Measurements from ENCODE around the gene ADSL.
"Not testable (repeated sequence)": the region's sequence is repeated elsewhere in the genome, so short reads cannot be mapped to it uniquely, and the experiment has no call there.

The ADSL gene

DNA sequence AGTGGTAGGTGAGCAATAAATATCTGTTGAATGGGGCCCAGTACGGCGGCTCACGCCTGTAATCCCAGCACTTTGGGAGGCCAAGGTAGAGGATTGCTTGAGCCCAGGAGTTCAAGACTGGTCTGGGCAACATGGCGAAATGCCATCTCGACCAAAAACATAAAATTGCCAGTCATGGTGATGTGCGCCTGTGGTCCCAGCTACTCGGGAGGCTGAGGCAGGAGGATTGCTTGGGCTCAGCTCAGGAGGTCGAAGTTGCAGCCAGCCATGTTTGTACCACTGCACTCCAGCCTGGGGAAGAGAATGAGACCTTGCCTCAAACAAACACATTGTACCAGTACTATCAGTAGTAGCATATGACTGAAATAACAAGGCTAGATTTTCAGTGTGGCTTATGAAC is 28.3 kb downstream of the ADSL start:
- no peak for DNase-seq

DNA sequence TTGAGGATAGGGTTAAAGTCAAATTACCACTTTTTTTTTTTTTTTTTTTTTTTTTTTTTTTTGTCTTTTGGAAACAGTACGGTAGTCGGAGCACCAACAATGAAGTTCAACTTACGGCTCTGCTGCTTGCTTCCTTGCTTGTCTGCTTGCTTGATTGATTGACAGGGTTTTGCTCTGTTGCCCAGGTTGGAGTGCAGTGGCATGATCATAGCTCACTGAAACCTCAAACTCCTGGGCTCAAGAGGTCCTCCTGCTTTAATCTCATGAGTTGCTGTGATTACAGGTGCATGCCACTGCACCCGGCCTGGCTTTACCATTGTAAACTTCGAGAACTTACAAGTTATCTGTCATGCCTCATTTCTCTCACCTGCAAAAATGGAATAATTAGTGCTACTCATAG is 29.8 kb downstream of the ADSL start:
- DNase-seq: no peak

DNA sequence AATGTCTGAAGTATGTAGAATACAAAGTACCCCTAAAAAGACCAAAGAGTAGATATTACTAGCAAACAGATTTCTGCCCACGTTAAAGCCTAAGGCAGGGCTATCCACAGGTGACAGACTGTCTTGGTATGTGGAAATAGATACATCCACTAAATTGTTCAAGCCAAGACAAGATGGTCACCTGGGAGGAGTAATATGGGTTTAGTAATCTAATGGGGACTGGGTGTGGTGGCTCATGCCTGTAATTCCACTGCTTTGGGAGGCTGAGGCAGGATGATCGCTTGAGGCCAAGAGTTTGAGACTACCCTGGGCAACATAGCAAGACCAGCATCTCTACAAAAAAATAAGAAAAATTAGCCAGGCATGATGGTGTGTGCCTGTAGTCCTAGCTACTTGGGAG is 31.6 kb downstream of the ADSL start:
- DNase-seq: no peak

DNA sequence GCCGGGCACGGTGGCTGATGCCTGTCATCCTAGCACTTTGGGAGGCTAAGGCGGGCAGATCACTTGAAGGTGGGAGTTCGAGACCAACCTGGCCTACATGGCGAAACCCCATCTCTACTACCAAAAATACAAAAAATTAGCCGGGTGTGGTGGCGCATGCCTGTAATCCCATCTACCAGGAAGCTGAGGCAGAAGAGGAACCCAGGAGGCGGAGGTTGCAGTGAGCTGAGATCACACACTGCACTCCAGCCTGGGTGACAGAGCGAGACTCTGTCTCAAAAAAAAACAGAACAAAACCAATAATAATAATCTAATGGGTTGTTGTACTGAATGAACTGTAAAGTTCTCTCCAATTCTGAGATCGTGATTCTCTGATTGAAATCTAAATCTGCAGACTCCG is 32.1 kb downstream of the ADSL start:
- not testable (repeated sequence) for DNase-seq

DNA sequence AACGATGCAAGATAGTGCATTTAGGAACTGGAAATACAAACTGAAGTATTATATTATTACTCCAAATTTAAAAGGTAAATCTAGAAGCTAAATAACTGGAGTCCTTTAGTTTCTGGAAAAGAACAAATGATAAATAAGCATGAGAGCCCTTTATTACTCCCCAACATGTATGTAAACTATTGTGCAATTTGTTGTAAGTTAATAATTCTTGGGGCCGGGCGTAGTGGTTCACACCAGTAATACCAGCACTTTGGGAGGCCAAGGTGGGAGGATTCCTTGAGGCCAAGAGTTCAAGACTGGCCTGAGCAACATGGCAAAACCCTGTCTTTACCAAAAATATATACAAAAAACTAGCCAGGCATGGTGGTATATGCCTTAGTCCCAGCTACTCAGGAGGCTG is 35.2 kb downstream of the ADSL start:
- no peak for DNase-seq

DNA sequence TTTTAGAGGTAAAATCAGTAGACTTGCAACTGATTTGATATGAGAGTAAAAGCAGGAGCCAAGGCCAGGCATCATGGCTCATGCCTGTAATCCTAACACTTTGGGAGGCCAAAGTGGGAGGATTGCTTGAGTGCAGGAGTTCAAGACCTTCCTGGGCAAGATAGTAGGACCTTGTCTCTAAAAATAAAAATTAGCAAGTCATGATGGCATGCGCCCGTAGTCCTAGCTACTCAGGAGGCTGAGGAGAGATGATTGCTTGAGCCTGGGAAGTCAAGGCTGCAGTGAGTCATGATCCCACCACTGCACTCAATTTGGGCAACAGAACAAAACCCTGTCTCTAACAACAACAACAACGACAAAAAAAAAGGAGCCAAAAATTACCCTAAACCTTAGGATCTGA is 37.6 kb downstream of the ADSL start:
- DNase-seq: no peak

DNA sequence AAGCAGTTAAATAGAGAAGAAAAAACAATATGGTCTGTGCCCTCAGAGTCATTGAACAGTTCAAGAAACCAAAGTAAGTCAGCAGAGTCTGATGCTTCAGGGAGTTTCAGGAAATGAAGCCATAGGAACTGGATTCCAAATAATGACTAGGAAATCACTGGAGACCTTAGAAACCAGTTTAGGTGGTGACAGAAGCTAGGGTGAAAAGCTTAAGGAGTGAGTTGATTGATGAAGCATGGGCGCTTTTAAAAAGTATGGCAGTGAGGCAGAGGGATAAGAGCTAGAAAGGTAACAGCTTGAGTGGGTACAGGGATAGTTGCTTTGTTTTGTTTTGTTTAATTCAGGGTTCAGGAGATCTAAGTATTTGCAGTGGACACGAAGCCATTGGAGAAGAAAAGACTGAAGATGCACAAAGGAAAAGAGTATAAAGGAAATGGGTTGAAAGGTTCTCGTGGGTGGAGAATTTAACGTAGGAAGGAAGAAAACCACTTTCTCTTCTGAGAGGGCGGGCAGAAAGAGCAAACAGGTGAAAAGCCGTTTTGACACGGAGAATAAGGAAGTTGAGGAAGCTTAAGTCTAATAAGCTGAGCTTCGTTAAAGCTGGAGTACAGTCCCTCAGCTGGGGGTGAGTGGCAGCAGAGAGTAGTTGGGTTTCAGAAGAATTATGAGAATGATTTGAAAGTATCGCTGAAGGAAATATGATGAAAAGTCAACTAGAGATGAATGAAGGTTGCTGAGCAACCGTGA is 38.9 kb downstream of the ADSL start:
- no peak for DNase-seq

DNA sequence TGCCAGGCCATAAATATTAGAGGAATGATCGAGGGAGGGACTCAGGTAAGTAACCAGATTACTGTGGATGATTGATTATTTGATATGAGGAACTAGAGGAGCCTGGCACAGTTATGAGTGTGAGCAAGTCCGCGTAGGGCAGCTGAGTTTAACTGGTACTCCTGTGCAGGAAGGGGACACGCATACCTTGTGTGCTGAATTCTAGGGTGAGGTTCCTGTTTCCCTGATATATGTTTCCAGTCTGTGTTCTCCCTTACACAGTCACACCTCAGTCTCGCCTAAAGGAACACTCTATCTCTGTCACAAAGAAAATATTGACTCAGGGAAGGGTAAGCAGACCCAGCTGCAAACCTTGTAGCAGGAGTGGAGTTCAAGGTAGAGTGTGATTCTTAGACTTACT is 41.4 kb downstream of the ADSL start:
- peak; percentile 22 for DNase-seq

DNA sequence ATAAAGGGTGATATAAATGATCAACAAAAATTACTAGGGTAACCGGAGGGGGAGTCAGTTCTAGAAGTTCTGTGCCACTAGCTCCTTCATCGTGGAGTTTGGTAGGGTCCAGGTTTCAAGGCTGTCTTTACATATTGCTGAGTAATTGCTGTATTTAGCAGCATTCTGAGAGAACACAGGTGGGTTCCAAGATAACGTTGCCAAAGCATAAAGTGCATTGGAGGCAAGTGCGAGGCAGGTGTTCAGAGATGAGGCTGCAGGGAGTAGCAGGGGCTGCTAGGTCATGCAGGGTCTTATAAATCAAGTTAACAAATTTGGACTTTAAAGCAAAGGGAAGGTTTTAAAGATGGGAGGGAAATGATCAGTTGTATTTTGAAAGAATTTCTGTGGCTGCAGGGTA is 41.9 kb downstream of the ADSL start:
- DNase-seq: no peak

DNA sequence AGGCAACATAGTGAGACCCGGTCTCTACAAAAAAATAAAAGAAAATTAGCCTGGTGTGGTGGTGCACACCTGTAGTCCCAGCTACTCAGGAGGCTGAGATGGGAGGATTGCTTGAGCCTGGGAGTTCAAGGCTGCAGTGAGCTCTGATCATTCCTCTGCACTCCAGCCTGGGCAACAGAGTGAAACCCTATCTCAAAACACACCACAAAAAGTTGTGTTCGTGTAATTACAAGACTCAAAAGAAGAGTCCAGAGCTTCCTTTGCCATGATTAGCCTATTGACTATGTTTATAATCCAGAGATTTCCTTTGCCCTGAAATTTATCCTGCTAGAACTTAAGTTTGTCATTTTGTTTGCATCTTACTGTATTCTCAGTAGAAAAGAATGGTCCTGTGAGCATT is 45.1 kb downstream of the ADSL start:
- no peak for DNase-seq

DNA sequence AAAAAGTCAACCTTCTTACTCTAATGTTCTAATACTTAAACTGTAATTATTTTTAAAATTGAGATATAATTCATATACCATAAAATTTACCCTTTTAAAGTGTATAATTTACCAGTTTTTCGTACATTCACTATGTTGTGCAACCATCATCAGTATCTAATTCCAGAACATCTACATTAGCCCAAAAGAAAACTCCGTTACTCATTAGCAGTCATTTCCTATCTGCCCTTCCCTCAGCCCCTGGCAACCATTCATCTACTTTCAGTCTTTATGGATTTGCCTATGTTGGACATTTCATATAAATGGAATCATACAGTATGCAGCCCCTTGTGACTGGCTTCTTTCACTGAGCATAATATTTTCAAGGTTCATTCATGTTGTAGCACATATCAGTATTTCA is 46.3 kb downstream of the ADSL start:
- no peak for DNase-seq

DNA sequence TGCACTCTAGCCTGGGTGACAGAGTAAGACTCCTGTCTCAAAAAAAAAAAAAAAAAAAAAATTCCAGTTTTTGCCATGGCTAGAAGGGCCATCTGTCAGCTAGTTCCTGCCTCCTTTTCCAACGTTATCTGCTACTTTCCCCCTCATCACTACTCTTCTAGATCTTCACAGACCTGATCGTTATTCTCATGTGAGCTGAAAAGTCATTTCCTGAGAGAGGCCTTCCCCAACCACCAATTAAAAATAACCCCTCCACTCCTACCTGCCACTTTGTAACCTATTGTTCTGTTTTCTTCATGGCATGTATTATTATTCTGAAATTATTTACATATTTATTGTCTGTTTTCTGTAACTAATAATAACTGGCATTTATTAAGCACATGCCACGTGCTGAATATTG is 48.3 kb downstream of the ADSL start:
- DNase-seq: no peak

DNA sequence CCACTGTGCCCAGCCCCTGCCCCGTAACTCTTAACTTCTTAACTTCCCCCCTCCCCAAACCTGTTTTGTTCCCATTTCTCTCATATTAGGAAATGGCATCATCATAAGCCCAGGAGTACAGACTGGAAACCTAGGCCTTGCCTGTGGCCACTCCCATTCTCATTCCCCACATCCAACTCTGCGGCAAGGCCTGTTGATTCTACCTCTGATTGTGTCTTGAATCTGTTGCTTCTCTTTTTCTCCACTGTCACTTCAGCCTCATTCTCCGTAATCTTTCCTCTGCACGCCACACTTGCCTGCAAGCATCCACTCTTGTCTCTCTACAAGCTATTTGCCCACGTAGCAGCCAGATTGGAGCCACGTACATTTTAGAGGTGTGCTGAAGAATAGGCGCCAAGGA is 49.3 kb downstream of the ADSL start:
- DNase-seq: no peak

DNA sequence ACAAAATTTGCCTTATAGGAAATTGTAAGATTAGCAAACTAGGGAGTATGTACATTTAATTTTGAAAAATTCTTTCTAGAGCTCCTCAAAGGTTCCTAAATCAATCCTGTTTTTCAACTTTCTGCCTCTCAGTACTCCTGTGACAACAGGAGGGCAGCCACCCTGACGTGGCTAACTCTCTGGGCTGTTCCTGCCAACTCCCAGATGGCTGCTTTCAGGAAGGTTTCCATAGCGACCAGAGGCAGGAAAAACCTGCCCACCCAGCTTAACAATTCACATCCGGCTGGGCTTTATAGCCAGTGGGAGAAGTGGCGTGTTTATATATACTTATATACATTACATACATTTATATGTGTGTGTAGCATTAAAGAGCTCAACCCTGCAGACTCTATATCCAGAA is 50.6 kb downstream of the ADSL start:
- DNase-seq: peak; percentile 68

DNA sequence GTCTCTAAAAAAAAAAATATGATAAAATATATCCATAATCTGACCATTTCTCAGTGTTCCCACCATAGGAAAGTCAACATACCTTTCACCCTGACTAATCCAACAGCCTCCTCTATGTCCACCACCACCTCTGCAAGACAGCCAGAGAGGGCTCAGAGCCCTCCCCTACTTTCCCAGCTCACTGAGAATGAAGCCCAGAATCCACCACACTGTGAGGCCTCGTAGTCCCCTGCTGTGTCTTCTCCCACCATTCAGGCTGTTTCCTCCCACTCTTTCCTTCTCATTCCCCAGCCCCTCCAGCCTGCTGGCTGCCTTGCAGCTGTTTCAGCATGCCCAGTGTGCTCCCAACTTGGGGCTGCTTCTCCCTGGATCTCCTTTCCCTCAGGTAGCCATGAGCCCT is 51.1 kb downstream of the ADSL start:
- no peak for DNase-seq

DNA sequence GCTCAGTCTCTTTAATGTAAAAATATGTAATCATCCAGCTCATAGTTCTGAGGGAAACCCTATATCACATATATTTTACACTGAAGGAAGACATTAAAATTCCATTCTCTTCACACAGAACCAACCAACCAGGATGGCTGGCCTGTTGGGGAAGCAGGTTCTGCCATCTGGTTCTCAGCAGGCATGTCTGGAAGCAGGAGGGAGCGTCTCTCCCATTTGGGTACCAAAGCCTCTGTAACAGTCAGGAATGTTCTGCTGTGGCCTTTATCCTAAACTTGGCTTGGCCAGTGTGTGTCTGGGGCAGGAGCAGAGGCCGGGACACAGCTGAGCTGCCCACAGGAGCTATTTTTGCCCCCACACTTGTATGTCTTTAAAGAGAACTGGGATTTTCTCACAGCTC is 53.3 kb downstream of the ADSL start:
- DNase-seq: no peak

DNA sequence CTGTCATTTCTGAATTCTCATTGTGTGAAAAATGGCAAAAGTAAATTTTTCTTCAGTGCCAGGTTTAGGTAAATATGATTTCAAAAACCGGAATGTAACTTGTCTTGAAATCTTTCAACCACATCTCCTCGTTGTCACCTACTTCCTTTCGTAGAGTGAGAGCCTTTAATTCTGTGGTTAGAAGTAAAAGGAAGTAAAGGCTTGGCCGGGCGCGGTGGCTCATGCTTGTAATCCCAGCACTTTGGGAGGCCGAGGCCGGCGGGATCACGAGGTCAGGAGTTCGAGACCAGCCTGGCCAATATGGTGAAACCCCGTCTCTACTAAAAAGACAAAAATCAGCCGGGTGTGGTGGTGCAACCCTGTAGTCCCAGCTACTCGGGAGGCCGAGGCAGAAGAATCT is 53.9 kb downstream of the ADSL start:
- no peak for DNase-seq

DNA sequence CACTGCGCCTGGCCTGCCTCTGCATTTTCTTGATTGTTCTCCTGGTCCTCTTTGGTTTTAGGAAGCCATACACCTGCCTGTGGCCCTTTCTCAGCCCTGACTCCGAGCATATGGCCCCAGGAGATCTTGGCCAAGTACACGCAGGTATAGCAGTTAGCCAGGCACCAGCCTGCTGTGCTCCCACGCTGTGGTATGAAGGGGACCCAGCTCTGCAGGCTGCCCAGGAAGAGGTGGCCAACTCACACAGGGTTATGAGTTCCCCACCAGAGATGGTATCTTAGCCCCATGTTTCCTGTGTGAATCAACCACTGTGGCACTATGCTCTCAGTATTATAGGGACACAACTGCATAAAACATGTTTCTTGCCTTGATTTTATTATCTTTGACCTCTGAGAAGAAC is 55.2 kb downstream of the ADSL start:
- DNase-seq: no peak

DNA sequence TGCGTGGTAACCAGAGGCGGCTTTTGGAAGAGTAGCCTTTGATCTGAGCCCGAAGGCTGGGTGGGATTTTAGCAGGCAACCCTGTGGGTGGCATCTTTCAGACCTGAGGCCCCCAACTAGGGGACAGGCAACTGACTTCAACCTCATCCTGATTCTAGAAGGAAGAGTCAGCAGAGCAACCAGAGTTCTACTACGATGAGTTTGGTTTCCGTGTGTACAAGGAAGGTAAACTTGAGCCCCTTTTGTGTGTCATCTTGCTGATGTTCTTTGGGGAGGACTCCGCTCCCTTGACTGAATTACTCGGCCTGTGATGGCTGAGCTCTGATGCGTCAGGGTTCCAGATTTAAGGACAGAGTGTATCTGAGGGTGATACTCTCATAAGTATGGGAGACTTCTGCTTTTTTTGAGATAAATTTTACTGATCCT is 55.7 kb downstream of the ADSL start:
- no peak for DNase-seq

DNA sequence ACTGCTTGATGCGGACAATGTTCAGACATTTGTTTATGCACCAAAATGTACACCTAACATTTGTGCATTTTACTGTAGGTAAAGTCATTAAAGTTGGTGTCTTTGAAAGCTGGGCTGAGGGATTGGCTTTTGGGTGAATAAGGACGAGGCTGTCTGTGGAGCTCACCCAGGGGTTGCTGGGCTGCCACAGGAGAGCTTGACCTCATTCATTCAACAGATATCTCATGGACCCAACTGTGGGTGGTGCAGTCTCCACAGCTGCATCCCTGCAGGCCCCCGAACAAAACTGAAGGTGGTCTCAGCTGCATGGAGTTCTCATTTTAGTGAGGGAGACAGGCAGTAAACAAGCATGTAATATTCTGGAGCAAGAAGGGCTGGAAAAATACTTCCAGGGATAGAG is 56.8 kb downstream of the ADSL start:
- DNase-seq: no peak

DNA sequence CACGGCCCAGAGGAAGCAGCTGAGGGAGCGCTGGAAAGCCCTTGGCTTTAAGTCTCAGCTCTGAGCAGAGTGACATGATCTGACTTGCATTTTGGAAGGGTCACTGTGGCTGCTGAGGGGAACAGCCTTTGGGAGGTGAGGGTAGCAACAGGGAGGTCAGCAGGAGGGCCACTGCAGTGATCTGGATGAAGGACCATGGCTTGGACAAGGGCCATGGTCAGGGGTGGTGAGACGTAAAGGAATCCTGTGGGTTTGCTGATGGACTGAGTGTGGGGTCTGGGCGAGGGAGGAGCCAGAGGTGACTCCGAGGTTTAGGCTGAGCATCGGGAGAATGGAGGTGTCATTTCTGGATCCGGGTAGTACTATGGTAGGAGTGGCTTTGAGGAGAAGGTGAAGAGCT is 57.4 kb downstream of the ADSL start:
- DNase-seq: no peak

DNA sequence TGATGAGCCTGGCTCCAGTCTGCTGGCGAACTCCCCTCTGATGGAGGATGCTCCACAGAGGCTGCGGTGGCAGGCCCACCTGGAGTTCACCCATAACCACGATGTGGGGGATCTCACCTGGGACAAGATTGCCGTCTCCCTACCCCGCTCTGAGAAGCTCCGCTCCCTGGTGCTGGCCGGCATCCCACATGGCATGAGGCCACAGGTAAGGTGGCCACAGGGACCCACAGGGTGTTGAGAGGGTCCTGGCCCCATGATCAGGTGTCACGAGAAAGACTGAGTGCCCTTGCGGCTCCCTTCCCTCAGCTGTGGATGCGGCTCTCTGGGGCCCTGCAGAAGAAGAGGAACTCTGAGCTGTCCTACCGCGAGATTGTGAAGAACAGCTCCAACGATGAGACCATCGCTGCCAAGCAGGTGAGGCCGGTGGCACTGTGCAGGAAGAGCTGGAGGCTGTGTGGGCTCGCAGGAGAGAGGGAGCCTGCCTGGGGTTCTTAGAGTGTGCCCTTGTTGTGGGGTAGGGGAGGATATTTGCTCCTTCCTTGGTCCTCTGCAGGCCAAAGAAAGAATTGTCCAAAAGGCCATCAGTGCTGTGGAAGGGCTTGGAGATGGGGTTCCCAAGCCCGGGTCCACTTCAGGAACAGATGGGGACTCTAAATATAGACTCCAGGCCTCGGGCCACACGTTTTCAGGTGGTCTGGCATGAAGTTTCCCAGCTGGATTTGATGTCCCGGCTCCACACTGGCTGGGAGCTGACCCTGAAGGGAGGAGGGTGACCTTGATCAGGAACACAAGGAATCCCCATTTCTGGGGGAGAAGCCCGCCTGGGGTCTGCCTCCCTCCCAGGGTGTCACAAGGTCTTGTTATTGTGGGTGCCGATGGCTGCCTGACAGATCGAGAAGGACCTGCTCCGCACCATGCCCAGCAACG is 58.2 kb downstream of the ADSL start:
- no peak for DNase-seq

DNA sequence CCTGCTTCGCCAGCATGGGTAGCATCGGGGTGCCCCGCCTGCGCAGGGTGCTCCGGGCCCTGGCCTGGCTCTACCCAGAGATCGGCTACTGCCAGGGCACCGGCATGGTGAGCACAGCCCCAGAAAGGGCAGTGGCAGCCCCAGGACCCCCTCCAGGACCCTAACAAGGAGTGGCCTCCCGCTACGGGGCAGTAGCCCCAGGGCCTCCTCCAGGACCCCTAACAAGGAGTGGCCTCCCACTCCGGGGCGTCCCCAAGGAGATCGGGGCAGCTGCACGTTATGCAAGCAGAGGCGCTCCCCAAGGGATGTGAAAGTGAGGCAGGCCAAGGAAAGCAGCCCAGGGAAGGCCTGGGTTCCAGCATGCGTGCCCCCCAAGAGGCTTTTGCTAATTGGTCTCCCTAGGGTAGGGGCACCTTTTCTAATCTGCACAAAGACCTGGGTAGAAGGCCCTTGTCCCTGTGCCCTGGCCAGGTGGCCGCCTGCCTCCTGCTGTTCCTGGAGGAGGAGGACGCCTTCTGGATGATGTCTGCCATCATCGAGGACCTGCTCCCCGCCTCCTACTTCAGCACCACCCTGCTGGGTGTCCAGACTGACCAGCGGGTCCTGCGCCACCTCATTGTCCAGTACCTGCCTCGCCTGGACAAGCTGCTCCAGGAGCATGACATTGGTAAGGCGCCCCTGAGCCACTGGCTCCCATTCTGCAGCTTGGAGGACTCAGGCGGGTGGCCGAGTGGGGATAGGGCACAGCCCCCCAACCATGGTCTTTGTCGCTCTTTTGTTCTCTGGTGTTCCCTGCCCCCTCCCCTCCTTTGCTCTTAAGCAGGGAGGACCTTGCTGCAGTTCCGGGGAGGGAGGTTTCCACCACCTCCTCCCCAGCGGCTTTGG is 59.1 kb downstream of the ADSL start:
- no peak for DNase-seq

All from NCI-H510A (cell line).